Measurements from ENCODE around the gene JOSD1.
"Not testable (repeated sequence)": the region's sequence is repeated elsewhere in the genome, so short reads cannot be mapped to it uniquely, and the experiment has no call there.

The JOSD1 gene

GRCh38 chr22:38675833-38676232 is 24.9 kb downstream of the JOSD1 start:
- DNase-seq = no peak

DNA sequence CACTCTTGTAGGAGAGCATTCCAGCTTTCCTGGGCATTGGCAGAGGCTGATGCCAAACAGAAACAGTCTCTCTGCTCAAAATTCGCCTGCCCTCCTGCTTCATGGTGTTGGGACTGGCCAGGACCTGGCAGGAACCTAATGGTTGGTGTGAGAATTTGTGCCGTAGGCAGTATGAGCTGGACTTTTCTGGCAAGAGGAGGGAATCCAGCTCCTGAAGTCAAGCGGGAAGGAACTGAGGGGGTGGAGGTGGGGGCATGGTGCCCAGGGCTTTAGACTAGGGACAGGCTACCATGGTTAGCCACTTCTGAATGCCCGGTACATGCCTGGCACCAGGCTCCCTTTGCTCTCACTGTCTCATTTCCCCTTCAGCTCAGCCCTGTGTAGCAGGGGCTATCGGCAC is 25.9 kb downstream of the JOSD1 start:
- DNase-seq = no peak

- DNase-seq = peak; percentile 22
Measured at GRCh38 chr22:38657045-38657909, 43.5 kb downstream of the JOSD1 start.

GRCh38 chr22:38656256-38657044 is 44.3 kb downstream of the JOSD1 start, which contains the start of the genes CBY1 and FAM227A:
Gene CBY1, plus strand, starts transcription at chr22:38656638. Its CDS starts 11,417 bp downstream, at chr22:38668055.
Gene FAM227A, minus strand, starts transcription at chr22:38656392. Its CDS starts 6,224 bp downstream, at chr22:38650168.
- peak; percentile 82 for DNase-seq

GRCh38 chr22:38655519-38656255 is 45.1 kb downstream of the JOSD1 start:
- no peak for DNase-seq

DNA sequence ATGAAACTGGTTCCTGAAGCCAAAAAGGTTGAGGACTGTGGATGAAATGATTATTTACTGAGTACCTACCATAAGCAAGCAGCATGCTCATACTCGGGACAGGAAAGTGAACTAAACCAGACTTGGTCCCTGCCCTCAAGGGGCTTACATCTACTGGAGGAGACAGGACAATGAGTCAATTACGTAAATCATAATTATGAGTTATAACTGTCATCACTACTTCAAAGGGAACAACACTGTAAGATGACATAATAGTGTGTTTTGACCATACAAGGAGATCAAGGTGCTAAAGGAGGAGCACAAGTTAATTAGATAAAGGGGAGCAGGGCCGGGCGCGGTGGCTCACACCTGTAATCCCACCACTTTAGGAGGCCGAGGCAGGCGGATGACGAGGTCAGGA is 47.0 kb downstream of the JOSD1 start:
- no peak for DNase-seq

- DNase-seq = no peak
Measured at GRCh38 chr22:38652859-38653258, 47.9 kb downstream of the JOSD1 start.

- DNase-seq = no peak
Measured at GRCh38 chr22:38649841-38650522, 50.8 kb downstream of the JOSD1 start.

- no peak for DNase-seq
Measured at GRCh38 chr22:38645430-38645829, 55.3 kb downstream of the JOSD1 start.

GRCh38 chr22:38644245-38644644 is 56.5 kb downstream of the JOSD1 start:
- DNase-seq = not testable (repeated sequence)

GRCh38 chr22:38641476-38642040 is 59.2 kb downstream of the JOSD1 start:
- no peak for DNase-seq

- DNase-seq = no peak
Measured at GRCh38 chr22:38638728-38639127, 62.0 kb downstream of the JOSD1 start.

- no peak for DNase-seq
Measured at GRCh38 chr22:38638216-38638615, 62.5 kb downstream of the JOSD1 start.

All from stimulated activated CD4-positive, alpha-beta T cell treated with anti-CD3 and anti-CD28 coated beads, Interleukin-4, amount 100 ng/mL, for 1 hour (primary cell).